Stimulated activated effector memory CD8-positive, alpha-beta T cell treated with anti-CD3 and anti-CD28 coated beads, Interleukin-12 subunit alpha, Interleukin-12 subunit beta, amount 100 ng/mL, for 72 hours (primary cell): ENCODE results near the gene NMB.
"Not testable (repeated sequence)": the region's sequence is repeated elsewhere in the genome, so short reads cannot be mapped to it uniquely, and the experiment has no call there.

Experiments
- ATAC-seq: fragments of 150-1000 bp; cut with Tn5 transposase; 2 replicates; pipeline ENCODE4 v1.10.0; 2021
- DNase-seq, 2 donors: peaks; one replicate each; pipeline ENCODE4 v3.0.0; 2021 to 2022; ENCODE audit warnings: low spot score in 2 of 2
- H3K27ac Mint-ChIP-seq: one replicate; pipeline ENCODE4 v1.8.0; 2022; ENCODE audit warnings: mild to moderate bottlenecking, mixed read lengths
- H3K36me3 Mint-ChIP-seq: one replicate; pipeline ENCODE4 v1.8.0; 2022; ENCODE audit warnings: mild to moderate bottlenecking, mixed read lengths
- H3K4me1 Mint-ChIP-seq: one replicate; pipeline ENCODE4 v1.8.0; 2022; ENCODE audit warnings: mixed read lengths
- H3K4me3 Mint-ChIP-seq: one replicate; pipeline ENCODE4 v1.8.0; 2022; ENCODE audit warnings: mild to moderate bottlenecking, mixed read lengths
- H3K9me3 Mint-ChIP-seq: one replicate; pipeline ENCODE4 v1.8.0; 2022; ENCODE audit warnings: mixed read lengths

Gene NMB, protein sequence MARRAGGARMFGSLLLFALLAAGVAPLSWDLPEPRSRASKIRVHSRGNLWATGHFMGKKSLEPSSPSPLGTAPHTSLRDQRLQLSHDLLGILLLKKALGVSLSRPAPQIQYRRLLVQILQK

DNA sequence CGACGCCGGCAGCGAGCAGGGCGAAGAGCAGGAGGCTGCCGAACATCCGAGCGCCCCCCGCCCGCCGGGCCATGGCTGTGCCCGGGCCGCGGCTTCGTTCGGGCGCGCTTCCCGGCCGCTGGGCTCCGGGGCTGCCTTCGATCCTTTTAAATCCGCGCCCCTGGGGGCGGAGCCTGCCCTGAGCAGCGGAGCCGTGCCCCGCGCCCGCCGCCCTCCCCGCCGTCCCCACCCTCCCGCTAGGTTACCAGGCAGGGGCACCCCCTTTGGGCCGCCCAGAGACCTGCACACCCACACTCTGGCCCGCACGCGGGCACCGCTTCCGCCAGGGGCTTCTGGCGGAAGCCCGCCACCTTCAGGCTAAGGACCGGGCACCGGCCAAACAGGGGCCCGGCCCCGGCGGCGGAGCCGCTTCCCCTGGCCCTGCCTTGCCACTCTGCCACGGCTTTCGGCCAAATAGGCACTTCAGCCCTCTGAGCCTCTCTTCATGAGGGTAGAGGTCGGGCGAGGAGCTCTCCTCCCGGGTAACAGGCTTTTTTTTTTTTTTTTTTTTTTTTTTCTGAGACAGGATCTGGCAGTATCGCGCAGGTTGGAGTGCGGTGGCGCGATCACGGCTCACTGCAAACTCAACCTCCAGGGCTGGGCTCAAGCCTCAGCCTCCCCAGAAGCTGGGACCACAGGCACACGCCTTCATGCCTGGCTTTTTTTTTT is at the start of gene NMB:
NMB (minus strand) TSS at position 120 of the 708 bp plus-strand sequence; CDS start at position 73, 47 bp downstream.
- Mint-ChIP-seq H3K36me3 (peaks cover 36% of the 10 kb centered on the region), H3K4me1 (peaks cover 61% of the 10 kb centered on the region), H3K4me3 (peak within 1 kb of the TSS; percentile 68), H3K27ac (peak within 1 kb of the TSS; percentile 84), H3K9me3 (no peaks in the 10 kb centered on the region)
- ATAC-seq (peak; percentile 78), DNase-seq (peak; percentile 70 to 90)

DNA sequence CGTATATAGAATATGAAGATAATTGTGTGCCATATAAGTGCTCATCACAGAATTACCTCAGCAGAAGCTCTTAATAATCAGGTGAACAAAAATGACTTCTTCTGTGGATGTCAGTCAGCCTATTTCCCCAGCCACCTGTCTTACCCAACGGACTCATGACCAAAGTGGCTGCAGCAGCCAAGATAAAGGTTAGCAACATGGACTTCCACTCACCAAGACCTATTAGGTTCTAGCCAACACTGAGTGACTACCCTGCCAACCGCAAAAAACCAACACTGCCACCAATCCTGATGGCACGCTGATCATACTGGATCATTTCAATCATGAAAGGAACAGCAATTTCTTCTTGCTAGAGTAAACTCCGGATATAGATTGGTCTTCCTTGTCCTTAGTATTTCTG is 45.8 kb upstream of the NMB start:
- H3K4me1 Mint-ChIP-seq: peaks cover 54% of the 10 kb centered on the region
- no peak for ATAC-seq
- peak overlapping the region; percentile 29 for H3K27ac Mint-ChIP-seq
- no peak overlapping the region for H3K4me3 Mint-ChIP-seq
- no peaks in the 10 kb centered on the region for H3K9me3 Mint-ChIP-seq
- peaks cover 58% of the 10 kb centered on the region for H3K36me3 Mint-ChIP-seq
- no peak for DNase-seq

DNA sequence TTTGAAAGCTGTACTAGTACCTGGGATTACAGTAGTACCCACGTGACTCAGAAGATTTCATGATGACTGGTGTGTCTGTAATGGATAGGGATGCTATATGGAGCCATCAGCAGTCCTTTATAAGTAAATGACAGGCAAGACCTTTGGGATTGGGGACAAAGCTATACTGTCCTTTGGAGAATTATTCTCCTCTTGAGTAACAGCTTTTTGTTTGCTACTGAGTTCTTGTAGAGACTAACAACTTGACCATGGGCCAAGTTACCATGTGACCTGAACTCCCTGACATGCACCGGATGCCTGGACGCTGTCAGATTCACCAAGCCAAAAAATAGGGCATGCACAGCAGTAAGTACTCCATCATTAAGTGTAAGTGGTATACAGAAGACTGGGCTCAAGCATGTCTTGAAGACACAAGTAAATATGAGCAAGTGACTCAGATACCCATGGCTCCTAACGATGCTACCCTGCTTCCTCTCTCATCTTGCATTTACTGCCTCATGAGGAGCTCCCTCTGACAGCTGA is 45.0 kb upstream of the NMB start:
- peaks cover 49% of the 10 kb centered on the region for H3K4me1 Mint-ChIP-seq
- peaks cover 50% of the 10 kb centered on the region for H3K36me3 Mint-ChIP-seq
- peak; percentile 66 for ATAC-seq
- H3K9me3 Mint-ChIP-seq: no peaks in the 10 kb centered on the region
- DNase-seq: no peak
- H3K4me3 Mint-ChIP-seq: no peak overlapping the region
- no peak overlapping the region for H3K27ac Mint-ChIP-seq

DNA sequence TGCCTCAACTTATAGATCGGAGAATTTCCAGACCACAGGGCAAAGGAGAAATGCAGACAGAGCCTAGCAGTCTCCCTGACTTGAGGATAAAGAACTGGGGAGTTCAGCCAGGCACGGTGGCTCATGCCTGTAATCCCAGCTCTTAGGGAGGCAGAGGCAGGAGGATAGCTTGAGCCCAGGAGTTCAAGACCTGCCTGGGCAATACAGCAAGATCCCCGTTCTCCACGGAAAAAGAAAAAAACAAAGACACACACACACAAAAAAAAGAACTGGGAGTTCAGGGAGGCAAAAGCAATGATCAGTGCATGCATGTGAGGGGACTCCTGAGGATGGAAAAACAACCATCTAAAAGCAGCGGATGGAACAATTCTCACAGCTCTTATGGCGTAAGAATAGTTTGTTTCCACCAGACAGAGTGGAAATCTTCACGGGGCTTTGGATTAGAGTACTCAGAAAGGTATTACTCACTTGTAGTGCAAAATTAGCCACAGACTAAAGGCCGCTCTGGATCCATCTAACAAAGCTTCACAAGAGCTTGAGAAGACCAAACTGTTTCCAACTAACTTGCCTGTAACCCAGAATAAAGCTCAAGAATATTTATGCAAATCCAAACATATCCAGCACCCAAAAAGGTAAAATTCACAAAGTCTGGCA is 41.7 kb upstream of the NMB start:
- Mint-ChIP-seq H3K36me3 (peaks cover 39% of the 10 kb centered on the region), H3K27ac (peak overlapping the region; percentile 65), H3K9me3 (no peaks in the 10 kb centered on the region), H3K4me1 (peaks cover 43% of the 10 kb centered on the region), H3K4me3 (peak overlapping the region; percentile 9)
- no peak for DNase-seq
- peak; percentile 66 for ATAC-seq

DNA sequence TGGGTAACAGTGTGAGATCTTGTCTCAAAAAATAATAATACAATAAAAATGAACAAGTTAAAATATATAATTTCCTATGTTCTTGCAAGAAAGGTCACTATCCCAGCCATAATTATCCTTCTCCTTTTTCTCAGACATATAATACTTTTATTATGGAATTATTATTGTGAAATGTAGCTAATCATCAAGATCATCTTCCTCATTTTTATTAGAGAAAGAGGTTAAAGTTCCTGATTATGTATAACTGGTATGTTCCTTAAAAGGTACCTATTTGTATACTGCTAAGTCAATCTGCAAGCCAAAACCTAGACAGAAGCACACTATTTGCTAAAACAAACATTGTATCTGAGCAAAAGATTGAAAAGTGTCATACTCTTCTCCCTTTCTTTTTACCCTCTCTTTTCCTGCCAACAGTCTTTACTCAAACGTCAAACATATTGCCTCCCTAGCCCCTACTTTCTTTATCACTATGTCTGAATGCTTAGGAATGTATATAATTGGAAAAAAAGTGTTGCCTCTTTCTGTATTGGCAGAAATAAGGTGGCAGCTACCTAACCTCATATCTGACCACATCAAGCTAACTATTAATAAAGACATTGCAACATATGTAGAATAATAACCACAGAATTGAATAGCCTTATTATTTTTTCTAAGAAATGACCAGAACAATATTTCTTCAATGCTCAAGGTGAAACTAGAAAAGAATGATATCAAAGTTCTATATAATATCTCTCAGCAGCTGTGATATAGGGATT is 39.4 kb upstream of the NMB start:
- peak overlapping the region; percentile 6 for H3K27ac Mint-ChIP-seq
- H3K36me3 Mint-ChIP-seq: peaks cover 34% of the 10 kb centered on the region
- no peak overlapping the region for H3K4me3 Mint-ChIP-seq
- no peaks in the 10 kb centered on the region for H3K9me3 Mint-ChIP-seq
- H3K4me1 Mint-ChIP-seq: peaks cover 22% of the 10 kb centered on the region
- ATAC-seq: no peak
- DNase-seq: no peak

DNA sequence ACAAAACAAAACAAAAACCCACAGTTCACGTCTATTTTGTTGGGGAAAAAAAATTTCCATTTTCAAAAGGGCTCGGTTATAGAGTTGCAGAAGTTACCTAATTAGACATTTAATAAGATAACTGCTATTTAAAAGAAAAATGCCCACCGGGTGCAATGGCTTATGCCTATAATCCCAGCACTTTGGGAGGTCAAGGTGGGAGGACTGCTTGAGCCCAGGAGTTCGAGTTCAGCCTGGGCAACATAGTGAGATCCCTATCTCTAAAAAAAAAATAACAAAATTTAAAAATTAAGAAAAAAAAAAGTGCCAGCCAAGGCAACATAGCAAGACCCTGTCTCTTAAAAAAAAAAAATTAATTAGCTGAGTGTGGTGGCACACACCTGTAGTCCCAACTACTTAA is 38.8 kb upstream of the NMB start:
- H3K36me3 Mint-ChIP-seq: peaks cover 38% of the 10 kb centered on the region
- no peaks in the 10 kb centered on the region for H3K9me3 Mint-ChIP-seq
- no peak overlapping the region for H3K4me3 Mint-ChIP-seq
- H3K4me1 Mint-ChIP-seq: peaks cover 22% of the 10 kb centered on the region
- DNase-seq: no peak
- no peak for ATAC-seq
- H3K27ac Mint-ChIP-seq: no peak overlapping the region

DNA sequence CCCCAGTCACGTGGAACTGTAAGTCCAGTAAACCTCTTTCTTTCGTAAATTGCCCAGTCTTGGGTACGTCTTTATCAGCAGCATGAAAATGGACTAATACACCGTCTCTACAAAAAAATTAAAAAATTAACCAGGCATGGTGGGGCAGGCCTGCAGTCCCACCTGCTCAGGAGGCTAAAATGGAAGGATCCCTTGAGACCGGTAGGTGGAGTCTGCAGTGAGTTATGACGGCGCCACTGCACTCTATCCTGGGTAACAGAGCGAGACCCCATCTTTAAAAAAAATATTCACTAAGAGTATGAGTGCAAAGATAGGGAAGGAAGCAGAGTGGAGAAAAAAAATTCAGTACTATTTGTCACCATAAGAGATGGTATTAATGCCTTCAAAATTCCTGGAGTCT is 32.3 kb upstream of the NMB start:
- no peaks in the 10 kb centered on the region for H3K4me1 Mint-ChIP-seq
- H3K27ac Mint-ChIP-seq: peak overlapping the region; percentile 46
- peaks cover 73% of the 10 kb centered on the region for H3K36me3 Mint-ChIP-seq
- ATAC-seq (no peak), DNase-seq (no peak)
- H3K4me3 Mint-ChIP-seq: no peak overlapping the region
- no peaks in the 10 kb centered on the region for H3K9me3 Mint-ChIP-seq

DNA sequence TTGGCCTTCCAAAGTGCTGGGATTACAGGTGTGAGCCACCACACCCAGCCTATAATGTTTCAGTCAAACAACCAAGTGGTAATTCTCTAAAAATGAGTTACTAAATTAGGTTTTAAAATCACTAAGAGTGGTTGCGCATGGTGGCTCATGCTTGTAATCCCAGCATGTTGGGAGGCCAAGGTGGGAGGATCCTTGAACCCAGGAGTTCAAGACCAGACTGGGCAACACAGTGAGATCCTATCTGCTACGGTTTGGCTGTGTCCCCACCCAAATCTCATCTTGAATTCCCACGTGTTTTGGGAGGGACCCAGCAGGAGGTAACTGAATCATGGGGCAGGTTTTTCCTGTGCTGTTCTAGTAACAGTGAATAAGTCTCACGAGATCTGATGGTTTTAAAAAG is 31.9 kb upstream of the NMB start:
- Mint-ChIP-seq H3K27ac (peak overlapping the region; percentile 46), H3K4me1 (no peaks in the 10 kb centered on the region), H3K9me3 (no peaks in the 10 kb centered on the region), H3K4me3 (no peak overlapping the region), H3K36me3 (peaks cover 76% of the 10 kb centered on the region)
- ATAC-seq (no peak), DNase-seq (no peak)

DNA sequence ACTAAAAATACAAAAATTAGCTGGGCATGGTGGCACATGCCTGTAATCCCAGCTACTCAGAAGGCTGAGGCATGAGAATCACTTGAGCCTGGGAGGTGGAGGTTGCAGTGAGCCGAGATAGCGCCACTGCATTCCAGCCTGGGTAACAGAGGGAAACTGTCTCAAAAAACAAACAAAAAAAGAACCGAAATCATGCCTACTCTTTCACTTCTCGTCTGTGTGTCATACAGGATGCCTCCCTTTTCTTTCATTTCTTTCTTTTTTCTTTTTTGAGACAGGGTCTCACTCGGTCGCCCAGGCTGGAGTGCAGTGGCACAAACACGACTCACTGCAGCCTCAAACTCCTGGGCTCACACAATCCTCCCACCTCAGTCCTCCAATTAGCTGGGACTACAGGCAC is 28.4 kb upstream of the NMB start:
- Mint-ChIP-seq H3K27ac (peak overlapping the region; percentile 48), H3K4me1 (peaks cover 16% of the 10 kb centered on the region), H3K36me3 (peaks cover 99% of the 10 kb centered on the region)
- not testable (repeated sequence) for H3K9me3 Mint-ChIP-seq, DNase-seq, H3K4me3 Mint-ChIP-seq, ATAC-seq

DNA sequence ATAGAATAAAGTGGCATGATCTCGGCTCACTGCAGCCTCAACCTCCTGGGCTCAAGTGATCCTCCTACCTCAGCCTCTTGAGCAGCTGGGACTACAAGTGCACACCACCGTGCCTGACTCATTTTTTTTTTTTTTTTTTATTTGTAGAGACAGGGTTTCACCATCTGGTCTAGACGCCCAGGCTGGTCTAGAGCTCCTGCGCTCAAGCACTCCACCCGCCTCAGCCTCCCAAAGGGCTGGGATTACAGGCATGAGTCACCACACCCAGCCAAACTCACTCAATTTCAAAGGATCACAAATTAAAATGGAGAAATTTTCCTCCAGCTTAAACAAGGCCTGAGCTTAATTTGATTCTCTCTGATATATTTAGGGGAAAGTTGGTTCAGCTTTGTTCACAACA is 27.3 kb upstream of the NMB start:
- Mint-ChIP-seq H3K27ac (no peak overlapping the region), H3K9me3 (no peaks in the 10 kb centered on the region), H3K36me3 (peaks cover 99% of the 10 kb centered on the region), H3K4me3 (no peak overlapping the region), H3K4me1 (peaks cover 16% of the 10 kb centered on the region)
- no peak for DNase-seq
- no peak for ATAC-seq

DNA sequence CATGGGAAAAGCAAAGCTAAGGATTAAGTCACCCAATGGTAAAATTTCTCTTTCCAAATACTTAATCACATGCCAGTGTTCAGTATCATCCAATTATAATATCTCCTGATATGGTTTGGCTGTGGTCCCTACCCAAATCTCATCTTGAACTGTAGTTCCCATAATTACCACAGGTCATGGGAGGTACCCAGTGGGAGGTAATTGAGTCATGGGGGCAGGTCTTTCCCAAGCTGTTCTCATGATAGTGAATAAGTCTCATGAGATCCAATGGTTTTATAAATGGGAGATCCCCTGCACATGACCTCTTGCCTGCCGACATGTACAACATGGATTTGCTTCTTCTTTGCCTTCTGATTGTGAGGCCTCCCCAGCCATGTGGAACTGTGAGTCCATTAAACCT is 26.1 kb upstream of the NMB start:
- H3K36me3 Mint-ChIP-seq: peaks cover 99% of the 10 kb centered on the region
- peaks cover 16% of the 10 kb centered on the region for H3K4me1 Mint-ChIP-seq
- H3K4me3 Mint-ChIP-seq: no peak overlapping the region
- DNase-seq: no peak
- no peaks in the 10 kb centered on the region for H3K9me3 Mint-ChIP-seq
- no peak overlapping the region for H3K27ac Mint-ChIP-seq
- ATAC-seq: no peak

DNA sequence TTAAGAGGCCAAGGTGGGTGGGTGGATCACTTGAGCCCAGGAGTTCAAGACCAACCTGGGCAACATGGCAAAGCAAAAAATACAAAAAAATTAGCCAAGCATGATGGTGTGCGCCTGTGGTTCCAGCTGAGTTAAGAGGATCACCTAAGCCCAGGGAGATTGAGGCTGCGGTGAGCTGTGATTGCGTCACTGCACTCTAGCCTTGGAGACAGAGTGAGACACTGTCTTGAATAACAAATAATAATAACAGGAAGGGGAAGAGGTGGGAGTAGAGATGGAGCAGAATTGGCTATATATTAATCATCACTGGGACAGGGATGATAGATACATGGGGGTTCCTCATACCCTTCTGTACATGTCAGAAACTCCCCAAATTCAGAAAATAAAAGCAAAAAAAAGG is 23.8 kb upstream of the NMB start:
- Mint-ChIP-seq H3K36me3 (peaks cover 100% of the 10 kb centered on the region), H3K4me1 (peaks cover 16% of the 10 kb centered on the region), H3K27ac (peak overlapping the region; percentile 48), H3K9me3 (no peaks in the 10 kb centered on the region), H3K4me3 (no peak overlapping the region)
- ATAC-seq (peak; percentile 93), DNase-seq (peak in 1 of 2 donors; percentile 43)

DNA sequence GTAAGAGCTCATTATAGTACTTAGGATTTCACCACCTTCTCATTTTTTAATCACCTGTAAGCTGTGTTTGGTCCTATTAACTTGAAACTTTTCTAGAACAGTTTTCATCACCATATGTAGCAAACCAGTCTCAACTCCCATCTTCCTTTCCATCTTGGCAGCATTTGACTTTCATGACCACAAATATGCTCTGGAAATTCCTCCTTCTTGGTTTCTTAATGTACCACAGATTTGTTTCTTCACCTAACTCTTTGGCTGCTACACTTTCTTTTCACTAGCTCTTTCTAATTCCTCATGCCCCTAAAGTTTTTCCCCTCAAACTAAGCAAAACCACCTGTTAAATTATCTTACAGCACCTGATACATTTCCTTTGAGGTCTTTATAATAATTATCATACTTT is 13.2 kb upstream of the NMB start:
- H3K36me3 Mint-ChIP-seq: peaks cover 87% of the 10 kb centered on the region
- H3K4me1 Mint-ChIP-seq: peaks cover 50% of the 10 kb centered on the region
- H3K9me3 Mint-ChIP-seq: no peaks in the 10 kb centered on the region
- ATAC-seq (no peak), DNase-seq (no peak)
- H3K4me3 Mint-ChIP-seq: no peak overlapping the region
- H3K27ac Mint-ChIP-seq: peak overlapping the region; percentile 6

DNA sequence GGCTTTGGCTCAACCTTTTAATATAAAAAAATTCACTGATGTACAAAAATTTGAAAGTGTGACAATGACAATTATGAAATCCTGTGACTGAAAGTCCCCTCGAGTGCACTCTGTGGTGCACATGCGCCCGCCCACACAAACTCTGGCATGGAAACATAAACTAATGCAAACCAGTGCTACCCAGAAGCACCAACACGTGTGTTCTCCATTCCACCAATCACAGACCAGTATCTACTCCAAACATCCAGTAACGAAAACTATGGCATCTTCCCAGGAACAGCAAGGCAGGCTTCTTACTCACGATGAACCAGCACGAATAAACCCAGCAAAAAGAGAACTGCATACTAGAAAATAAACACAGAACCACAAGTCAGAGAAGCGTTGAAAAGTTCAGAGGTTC is 11.7 kb upstream of the NMB start:
- H3K4me1 Mint-ChIP-seq: peaks cover 53% of the 10 kb centered on the region
- no peaks in the 10 kb centered on the region for H3K9me3 Mint-ChIP-seq
- H3K36me3 Mint-ChIP-seq: peaks cover 87% of the 10 kb centered on the region
- H3K27ac Mint-ChIP-seq: peak overlapping the region; percentile 88
- ATAC-seq (peak; percentile 17), DNase-seq (no peak)
- no peak overlapping the region for H3K4me3 Mint-ChIP-seq

DNA sequence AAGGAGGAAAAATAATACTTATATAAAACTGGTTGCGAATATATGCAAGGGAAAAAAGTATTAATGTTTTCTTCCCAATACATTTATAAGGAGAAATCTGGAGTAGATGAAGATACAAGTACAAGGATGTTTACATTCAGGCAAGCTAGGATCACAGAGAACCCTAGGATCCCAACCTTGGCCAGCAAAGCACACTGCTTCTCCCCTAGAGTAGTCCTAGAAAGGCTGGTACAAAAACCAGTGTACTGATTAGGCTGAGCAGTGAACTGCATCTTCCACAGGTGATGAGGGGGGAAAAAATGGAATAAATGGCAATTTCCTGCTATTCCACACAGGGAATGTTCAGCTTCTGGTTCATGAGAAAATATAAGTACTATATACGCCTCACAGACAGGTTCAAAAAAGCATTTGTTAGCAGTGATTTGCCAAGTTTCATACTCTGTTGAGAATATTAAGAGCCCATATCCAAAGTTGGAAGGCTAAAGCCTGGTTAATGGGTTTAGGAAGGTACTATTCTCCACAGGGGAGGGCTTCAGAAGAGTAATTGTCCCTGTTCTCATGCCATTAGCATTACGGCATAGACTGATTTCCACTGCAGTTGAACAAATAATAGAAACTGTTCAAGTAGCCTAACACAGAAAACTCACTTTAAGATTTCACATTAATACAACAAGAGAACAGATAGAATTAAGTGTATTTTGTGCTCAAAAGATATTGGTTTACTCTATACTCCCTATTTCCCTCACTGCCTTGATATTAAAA is 10.4 kb upstream of the NMB start:
- H3K9me3 Mint-ChIP-seq: no peaks in the 10 kb centered on the region
- ATAC-seq: no peak
- H3K36me3 Mint-ChIP-seq: peaks cover 87% of the 10 kb centered on the region
- peak overlapping the region; percentile 88 for H3K27ac Mint-ChIP-seq
- peaks cover 53% of the 10 kb centered on the region for H3K4me1 Mint-ChIP-seq
- H3K4me3 Mint-ChIP-seq: peak overlapping the region; percentile 13
- no peak for DNase-seq
